ENCODE data around the gene HES4.

DNA sequence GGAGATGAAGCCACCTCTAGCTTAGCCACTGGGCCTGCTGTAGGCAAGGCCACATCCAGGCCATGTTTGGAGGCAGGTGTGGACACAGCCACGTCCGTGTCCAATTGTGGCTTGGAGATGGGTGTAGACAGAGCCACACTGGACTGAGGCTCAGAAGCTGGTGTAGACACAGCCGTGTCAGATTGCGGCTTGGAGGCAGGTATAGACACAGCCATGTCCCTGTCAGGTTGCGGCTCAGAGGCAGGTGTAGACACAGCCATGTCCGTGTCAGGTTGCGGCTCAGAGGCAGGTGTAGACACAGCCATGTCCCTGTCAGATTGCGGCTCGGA lies 20.2 kb downstream of the HES4 start:
- TF ChIP-seq, protein P1, sequence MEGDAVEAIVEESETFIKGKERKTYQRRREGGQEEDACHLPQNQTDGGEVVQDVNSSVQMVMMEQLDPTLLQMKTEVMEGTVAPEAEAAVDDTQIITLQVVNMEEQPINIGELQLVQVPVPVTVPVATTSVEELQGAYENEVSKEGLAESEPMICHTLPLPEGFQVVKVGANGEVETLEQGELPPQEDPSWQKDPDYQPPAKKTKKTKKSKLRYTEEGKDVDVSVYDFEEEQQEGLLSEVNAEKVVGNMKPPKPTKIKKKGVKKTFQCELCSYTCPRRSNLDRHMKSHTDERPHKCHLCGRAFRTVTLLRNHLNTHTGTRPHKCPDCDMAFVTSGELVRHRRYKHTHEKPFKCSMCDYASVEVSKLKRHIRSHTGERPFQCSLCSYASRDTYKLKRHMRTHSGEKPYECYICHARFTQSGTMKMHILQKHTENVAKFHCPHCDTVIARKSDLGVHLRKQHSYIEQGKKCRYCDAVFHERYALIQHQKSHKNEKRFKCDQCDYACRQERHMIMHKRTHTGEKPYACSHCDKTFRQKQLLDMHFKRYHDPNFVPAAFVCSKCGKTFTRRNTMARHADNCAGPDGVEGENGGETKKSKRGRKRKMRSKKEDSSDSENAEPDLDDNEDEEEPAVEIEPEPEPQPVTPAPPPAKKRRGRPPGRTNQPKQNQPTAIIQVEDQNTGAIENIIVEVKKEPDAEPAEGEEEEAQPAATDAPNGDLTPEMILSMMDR (conservative IDR thresholded peaks at IDR 0.05; ENCODE audit: low read depth, low read length): no peak
- no peak for TF ChIP-seq EZH2 (IDR thresholded peaks at IDR 0.05; ENCODE audit: low read length, unreplicated experiment)
- TF ChIP-seq EZH2phosphoT487 (IDR thresholded peaks at IDR 0.05; ENCODE audit: borderline replicate concordance, low read length): no peak
